GM20431 (cell line): ENCODE data around the gene SPAG16.

ENCODE experiments used
- in situ Hi-C: fragments of 300-500 bp; cut with MseI, MboI; formaldehyde crosslinking; loops from one replicate; pipeline ENCODE4 v1.15.0; 2020; ENCODE audit warnings: low sequenced_read_pairs; ENCODE audit not compliant: unreplicated experiment

SPAG16 gene

DNA sequence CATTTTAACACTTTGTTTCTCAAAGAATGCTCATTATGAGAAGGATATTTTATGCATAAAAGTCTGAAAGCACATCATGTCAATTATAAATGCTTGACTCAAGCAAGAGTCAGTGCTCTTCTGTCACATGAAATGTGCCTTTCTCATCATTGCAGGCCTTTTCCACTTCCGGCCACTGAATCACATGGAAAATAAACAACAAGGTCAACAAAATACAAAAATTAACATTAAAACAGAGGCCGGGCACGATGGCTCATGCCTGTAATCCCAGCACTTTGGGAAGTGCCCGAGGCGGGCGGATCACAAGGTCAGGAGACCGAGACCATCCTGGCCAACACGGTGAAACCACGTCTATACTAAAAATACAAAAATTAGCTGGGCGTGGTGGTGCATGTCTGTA, 480.6 kb downstream of the SPAG16 start:
- in situ Hi-C loops, result no loop called here

DNA sequence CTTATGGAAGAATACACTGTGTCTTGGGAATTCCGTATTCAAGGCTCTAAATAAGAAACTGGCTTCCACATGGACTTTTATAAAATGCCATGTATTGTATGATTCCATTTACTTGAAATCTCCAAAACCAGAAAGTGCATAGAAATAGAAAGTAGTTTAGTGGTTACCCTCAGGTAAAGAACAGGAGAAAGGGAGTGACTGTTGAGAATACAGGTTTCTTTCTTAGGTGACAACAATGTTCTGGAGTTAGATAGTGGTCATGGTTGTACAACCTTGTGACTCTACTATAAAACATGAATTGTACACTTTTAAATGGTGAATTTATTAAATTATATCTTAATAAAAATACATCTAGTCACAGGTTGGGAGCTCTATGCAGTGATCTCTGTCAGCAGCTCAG, 481.8 kb downstream of the SPAG16 start:
- in situ Hi-C loops, result no loop called here

DNA sequence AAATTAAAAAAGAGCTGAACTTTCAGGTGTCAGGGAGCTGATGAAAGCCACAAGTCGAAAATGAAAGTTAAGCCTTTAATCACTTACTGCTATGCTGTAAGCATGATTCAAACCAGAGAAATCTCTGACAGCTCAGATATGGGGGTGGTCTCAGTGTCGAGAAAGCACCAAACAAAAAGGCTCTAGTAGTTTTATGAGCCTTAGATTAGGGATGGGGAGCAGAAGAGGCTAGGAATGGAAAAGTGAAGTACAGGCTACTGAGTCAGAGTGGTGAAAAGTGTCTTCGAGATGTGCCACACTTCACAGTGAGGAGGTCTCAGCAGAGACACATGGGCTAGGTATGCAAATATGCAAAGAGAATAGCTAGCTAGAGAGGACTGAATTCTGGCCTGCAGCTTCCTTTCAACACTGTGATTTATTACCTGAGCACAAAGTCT, 482.2 kb downstream of the SPAG16 start:
- in situ Hi-C loops, result no loop called here

DNA sequence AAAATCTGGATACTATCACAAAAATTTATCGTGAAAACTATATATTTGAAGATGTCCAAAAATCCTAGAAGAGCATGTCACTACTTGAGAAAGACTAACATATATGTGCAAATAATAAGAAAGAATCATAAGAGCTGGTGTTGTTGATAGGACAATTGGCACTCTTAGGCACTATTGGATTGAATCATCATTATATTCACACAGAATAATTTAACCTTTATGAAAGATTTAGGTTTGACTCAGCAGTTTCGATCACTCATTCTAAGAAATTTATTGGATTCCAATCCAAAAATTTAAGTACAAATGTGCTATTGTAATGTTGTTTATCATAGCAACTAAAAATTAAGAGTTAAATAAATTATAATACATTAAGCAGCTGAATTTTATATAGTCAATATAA, 503.6 kb downstream of the SPAG16 start:
- in situ Hi-C loops, result no loop called here

DNA sequence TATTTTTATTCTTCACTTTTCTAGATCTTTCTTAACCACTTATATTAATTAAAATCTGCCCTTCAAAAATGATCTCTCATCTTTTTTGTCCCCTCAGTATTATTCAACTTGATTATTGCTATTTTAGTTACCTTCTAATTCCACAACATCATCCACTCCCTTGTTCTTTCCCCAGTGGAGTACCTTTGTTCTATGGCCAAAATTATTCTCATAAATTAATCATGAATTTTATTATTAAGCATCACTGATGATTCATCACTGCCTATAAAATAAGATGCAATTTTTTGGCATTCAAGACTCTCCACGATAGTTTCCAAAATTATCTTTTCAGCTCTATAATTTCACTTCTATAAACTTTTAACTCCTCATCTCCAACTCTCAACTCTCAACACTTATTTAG, 505.7 kb downstream of the SPAG16 start:
- in situ Hi-C loops, result no loop called here

DNA sequence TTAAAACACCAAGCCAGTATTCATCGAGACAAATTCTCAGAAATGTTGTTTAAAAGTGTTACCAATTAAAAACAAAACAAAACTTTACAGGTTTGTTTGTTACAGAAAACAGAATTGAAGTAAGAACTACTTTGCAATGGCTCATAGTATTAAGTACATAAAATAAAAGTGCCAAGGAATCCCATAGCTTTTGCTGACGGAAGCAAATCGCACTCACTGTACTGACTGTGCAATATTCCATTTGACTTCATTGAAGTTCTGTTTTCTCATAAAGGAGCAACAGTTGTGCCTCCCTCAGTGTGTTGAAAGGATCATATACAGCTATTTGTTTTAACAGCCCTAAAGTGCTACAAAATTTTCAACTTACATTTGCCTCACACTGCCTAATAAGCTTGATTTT, 507.8 kb downstream of the SPAG16 start:
- in situ Hi-C loops, result no loop called here

DNA sequence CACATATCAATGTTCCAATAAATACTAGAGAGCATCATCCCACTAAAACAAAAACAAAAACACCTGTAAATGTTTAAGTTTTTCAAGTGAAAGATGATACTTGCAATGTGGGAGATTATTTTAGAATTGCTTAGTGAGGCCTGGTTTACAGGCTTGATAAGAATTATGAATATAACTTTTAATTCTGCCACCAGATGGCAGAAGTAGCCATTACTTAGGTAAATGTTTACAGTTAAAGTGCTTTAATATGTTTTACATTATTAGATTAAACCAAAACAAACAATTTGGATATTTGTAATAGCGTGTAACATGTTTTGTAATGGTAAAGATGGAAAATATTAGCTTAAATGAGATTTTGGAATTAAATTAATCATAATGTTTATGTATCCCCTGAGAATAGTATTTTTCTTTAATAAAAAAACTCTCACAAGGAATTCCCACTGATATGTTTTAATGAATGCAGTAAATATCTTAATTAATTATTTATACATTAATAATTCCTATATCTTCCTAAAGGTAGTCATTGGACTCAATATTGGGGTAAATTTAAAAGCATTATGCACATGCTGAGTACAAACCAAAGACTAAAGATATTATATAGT, 522.0 kb downstream of the SPAG16 start:
- in situ Hi-C loops, result no loop called here

DNA sequence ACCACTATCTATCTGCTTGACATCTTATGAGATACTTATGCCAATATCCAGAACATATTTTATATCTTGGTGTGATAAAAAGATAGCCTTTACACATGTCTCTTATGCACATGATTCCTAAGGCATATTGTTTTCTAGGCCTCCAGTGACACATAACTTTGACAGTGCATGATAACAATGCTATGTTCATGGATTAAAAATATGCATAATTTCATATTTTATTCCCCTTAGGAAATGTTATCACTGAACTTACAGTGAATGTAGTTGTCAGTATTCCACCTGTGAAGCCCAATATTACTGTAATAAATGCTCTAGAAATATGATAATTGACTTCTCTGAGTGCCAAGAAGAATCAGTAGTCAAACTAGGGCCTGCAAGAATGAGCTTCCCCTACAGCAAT, 532.3 kb downstream of the SPAG16 start:
- in situ Hi-C loops, result no loop called here

DNA sequence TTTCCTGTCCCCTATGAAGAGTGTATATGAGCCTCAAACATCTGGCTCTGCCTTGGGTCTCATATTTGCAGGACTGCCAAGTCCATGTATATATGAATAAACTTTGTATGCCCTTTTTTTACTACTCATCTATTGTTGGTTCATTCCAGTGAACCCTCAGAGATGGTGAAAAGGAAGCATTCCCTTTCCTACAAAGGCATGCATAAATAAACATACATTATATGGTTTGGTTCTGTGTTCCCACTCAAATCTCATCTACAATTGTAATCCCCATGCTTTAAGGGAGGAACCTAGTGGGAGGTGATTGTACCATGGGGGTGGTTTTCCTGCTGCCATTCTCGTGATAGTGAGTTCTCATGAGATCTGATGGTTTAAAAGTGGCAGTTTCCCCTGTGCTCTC, 534.2 kb downstream of the SPAG16 start:
- in situ Hi-C loops, result no loop called here

DNA sequence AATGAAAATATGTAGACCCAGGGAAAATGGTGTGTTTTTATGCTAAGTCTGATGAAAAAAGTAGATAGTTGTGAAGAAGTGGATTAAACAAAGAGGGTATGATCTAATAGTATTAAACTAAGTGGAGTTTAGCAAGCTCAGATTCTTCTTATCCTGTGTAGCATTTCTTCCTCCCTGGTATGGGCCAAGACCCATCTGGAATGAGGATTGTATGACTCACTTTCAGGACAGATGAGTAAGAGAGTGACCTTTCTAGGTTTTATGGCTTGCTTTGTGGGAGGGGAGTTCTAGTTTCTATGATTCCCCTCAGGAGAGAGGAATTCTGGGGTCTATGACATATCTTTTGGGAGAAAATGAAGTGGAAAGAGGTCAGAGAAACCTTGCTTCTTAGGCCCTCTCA, 550.1 kb downstream of the SPAG16 start:
- in situ Hi-C loops, result no loop called here

DNA sequence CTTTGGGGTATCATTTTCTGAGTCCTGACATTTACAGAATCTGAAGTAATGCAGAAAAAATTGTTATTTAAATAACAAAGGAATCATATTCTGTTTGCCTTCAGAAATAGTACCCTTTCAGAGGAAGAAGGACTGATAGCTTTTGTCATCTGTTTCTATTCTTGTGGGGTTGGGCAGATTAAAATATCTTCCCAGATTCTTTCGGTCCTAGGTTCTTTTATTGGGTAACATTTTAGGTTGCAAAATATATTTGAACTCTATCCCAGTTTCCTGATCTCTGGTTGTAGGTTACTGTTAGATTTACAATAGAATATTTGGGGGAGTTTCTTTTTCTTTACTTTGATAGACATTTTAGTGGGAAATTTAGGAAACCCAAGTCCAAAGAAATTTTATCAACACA, 550.5 kb downstream of the SPAG16 start:
- in situ Hi-C loops, result no loop called here

DNA sequence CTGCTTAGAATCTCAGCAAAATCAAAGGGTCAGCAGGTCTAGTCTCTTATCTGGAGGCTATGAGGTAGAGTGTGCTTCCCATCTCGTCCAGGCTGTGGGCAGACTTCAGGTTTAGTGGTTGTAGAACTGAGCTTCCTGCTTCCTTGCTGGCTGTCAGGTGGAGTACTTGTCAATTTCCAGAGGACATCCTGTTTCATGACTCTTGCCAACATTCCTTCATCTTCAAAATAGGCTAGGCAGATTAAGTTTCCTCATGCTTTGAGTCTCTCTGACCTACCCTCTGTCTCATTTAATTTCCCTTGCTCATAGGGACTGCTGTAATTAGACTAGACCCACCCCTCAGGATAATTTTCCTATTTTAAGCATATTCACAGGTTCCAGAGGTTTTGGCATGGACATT, 562.6 kb downstream of the SPAG16 start:
- in situ Hi-C loops, result no loop called here

DNA sequence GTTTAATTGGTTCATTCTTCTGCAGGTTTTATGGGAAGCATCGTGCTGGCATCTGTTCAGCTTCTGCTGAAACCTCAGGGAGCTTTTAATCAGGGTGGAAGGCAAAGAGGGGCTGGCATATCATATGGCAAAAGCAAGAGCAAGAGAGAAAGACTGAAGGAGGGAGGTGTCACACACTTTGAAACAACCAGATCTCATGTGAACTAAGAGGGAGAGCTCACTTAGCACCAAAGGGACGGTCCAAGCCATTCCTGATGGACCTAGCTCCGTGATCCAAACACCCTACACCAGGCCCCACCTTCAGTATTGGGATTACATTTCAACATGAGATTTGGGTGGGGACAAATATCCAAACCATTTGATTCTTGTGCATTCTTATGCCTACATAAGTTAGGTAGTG, 563.1 kb downstream of the SPAG16 start:
- in situ Hi-C loops, result no loop called here

DNA sequence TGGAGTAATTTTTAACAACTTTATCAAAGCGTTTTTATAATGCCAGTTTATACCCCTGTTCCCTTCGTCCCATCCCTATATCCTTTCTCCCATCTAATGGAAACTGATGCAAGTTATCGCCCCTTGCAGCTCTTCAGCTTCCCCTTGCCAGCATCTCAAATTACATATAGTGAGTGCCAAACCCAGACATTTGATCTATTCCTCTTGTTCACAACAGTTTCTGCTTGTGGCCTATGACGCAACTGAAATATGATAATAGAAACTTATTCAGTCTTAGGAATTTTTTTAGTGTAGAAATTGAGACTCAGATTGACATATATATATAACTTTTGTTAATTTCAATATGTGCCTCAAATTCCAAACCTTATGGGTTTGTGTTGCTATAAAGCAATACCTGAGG, 564.4 kb downstream of the SPAG16 start:
- in situ Hi-C loops, result no loop called here

DNA sequence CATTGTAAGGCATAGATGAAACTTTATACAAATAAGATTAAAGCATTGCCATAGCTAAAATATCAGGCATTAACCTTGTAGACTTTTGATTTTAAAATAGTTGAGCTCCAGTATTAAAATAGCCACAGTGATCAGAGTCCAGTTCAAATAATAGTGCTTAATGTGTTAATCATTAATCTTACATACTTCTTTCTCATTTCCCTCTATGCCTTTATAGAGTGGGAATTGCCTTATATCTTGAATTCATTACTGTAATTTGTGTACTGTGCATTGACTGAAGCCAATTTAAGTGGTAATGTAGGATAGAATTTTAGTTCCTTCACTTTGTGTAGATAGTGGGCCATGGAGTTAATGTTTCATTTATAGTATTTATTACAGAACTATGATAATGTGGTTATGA, 577.4 kb downstream of the SPAG16 start:
- in situ Hi-C loops, result no loop called here

DNA sequence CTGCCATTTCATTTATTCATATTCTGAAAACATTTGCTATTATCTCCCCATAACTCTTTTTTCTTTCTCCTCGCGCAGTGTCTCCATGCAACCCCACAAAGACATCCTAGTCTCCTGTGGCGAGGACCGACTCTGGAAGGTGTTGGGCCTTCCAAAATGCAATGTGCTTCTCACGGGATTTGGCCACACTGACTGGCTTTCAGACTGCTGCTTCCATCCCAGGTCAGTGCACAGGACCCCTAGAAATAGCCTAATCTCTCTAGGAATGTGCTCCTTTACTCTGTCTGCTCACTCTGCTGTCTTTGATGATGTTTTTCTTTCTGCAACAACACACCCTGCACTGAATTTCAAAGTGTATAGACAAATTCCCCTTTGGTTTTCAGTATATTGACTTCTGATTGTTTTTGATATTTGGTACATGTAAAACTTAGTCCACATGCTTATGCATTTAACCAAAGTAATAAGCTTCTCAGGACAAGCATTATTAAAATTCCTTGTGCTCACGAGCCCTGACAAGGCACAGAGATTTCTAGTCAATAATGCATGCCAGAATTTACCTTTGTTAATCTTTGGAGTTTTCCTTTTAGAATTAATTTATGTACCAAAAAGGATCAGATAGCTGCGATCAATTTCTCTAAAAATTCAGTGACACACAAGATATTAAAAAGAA, 578.3 kb downstream of the SPAG16 start:
- in situ Hi-C loops, result no loop called here

DNA sequence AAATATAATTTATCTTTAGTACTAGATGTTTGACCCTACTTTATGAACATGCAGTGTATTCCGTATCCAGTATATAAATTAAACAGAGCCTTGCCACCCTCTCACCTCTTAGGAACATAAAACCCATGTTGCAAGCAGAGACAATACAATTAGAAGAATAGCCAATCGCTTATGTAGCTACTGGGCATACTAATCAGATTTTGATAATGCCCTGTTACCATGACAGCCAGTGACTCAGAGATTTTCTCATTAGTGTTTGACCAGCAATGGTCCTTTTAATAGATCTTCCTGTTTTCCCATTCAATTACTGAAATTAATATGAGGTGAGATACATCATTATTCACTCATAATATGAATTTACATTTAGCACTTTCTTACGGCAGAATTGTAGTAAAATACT, 579.3 kb downstream of the SPAG16 start:
- in situ Hi-C loops, result no loop called here

DNA sequence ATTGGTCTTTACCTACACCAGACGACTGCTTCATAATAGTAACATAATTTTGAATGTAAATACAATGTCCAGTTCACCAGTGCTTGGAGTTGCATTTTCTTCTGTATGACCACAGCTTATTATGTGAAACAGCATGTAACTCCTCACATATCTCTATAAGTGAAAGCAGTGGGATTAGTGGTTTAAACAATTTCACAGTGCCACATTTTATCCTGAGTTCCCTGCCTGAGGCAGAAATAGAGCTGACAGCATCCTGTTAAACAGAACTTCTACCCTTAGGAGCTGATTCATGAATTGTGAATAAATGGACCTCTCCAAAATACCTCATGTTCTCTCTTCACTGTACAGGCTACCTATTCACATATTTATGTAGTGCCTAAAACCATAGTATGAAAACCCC, 584.3 kb downstream of the SPAG16 start:
- in situ Hi-C loops, result no loop called here

DNA sequence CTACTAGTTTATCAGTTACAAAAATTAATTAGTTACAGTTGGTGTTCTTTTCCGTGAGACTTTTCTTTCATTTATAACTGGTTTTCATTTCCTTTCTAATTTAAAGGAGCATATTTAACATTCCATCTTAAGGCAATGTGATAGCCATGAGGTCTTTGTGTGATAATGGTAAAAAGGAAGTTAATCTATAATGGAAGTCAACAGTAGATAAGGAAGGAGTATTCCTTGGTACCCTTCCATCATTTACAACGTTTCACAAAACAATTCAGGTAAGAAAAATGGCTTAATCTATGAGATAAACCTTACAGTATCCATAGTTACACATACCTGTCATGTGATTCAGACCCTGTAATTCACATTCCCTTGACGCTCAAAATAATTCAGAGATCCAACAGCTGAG, 601.2 kb downstream of the SPAG16 start:
- in situ Hi-C loops, result no loop called here

DNA sequence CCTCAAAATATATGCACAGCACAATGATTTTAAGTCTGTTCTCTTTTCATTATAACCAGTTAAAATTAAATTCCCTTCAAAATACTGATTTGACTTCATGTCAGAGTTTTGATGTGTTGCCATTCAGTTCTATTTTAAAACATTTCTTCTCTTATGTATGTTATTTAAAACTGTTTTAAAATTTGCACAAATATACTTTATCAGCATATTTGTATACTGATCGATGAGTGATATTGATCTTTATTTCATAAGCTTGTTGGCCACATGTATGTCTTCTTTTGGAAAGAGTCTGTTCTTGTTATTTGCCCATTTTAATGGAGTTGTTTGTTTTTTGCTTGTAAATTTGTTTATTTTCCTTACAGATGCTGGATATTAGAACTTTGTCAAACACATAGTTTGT, 630.2 kb downstream of the SPAG16 start:
- in situ Hi-C loops, result no loop called here

DNA sequence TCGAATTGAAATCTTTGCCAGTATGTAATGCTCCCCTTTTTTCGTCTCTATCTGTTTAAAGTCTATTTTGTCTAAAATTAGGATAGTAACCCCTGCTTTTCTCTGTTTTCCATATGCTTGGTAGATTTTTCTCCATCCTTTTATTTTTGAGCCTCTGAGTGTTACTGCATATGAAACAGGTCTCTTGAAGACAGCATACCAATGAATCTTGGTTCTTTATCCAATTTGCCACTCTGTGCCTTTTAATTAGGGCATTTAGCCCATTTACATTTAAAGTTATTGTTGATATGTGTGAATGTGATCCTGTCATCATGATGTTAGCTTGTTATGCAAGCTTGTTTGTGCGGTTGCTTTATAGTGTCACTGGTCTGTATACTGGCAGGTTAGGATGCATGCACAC, 635.8 kb downstream of the SPAG16 start:
- in situ Hi-C loops, result no loop called here

DNA sequence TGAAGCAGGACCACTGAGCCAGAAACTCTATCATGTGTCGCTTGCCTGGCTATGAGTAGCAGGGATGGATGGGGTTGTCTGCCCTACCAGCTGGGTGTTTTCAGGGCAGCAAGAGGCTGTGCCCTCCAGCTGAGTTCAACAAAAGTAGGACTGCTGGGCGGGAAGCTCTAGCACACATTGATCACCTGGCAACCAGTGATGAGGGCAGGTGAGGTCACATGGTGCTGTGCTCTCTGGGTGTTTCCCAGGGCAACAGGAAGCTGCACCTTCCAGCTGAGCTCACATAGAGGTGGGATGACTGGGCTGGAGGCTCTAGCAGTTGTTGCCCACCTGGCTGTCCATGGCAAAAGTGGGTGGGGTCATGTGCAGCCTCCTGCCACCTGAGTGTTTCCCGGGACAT, 639.3 kb downstream of the SPAG16 start:
- in situ Hi-C loops, result no loop called here
